Neural progenitor cell (in vitro differentiated cells): ENCODE data around the gene GJD4.

ENCODE experiments used
- EZH2 ChIP-seq: fragments of 200-600 bp; sonication (generic); IDR thresholded peaks from 2 replicates; pipeline ENCODE4 v1.6.1; 2017; ENCODE audit warnings: antibody characterized with exemption, mild to moderate bottlenecking, moderate library complexity
- EZH2phosphoT487 ChIP-seq: fragments of 200-600 bp; sonication (generic); IDR thresholded peaks from 2 replicates; pipeline ENCODE4 v1.6.1; 2017; ENCODE audit warnings: antibody characterized with exemption
- TF ChIP-seq, protein P1 (sequence below): fragments of 200-600 bp; sonication (generic); IDR thresholded peaks from 2 replicates; pipeline ENCODE4 v1.5.1; 2017; ENCODE audit warnings: antibody characterized with exemption, mild to moderate bottlenecking

DNA sequence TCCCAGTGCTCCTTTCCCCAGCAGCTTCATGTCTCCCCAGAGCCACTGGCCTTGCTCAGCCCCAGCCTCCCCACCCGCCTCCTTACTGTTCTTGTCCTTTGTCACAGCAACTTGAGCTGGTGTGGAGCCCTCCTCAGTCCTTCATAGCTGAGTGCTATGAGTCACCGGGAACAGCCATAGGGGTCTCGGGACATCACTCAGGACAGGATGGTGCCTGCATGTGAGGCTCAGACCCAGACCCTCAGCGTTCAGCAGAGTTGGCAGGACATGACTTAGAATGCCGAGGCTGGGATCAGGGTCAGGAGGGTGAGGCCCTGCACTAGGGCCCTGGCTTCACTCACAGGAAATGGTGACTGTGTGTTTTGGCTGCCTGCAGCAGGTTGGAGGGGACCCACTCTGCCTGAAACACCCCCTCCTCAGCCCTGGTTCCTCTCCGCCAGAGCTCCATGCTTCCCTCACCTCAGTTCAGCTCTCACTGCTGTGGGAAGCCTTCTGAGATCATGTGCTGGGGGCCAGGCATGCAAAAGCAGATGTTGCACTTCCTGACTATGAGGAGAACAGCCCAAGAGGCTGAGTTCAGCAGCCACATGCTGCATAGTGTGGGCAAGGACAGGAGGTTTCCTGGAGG lies 40.7 kb upstream of the GJD4 start:
- TF ChIP-seq EZH2 (no peak), EZH2phosphoT487 (no peak)
- TF ChIP-seq, protein P1, sequence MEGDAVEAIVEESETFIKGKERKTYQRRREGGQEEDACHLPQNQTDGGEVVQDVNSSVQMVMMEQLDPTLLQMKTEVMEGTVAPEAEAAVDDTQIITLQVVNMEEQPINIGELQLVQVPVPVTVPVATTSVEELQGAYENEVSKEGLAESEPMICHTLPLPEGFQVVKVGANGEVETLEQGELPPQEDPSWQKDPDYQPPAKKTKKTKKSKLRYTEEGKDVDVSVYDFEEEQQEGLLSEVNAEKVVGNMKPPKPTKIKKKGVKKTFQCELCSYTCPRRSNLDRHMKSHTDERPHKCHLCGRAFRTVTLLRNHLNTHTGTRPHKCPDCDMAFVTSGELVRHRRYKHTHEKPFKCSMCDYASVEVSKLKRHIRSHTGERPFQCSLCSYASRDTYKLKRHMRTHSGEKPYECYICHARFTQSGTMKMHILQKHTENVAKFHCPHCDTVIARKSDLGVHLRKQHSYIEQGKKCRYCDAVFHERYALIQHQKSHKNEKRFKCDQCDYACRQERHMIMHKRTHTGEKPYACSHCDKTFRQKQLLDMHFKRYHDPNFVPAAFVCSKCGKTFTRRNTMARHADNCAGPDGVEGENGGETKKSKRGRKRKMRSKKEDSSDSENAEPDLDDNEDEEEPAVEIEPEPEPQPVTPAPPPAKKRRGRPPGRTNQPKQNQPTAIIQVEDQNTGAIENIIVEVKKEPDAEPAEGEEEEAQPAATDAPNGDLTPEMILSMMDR, result no peak
